ENCODE measurements around the gene TUT1. TPM values are rescaled to one million over a fixed set of nuclear protein-coding genes. Genes with fewer than 3 reads are reported as not detected.
A peak's percentile ranks its signal among the peaks of the same experiment; 100 is the strongest.

Gene TUT1
- total RNA-seq, 1 experiment from 2014 or later: 19.9 TPM

DNA sequence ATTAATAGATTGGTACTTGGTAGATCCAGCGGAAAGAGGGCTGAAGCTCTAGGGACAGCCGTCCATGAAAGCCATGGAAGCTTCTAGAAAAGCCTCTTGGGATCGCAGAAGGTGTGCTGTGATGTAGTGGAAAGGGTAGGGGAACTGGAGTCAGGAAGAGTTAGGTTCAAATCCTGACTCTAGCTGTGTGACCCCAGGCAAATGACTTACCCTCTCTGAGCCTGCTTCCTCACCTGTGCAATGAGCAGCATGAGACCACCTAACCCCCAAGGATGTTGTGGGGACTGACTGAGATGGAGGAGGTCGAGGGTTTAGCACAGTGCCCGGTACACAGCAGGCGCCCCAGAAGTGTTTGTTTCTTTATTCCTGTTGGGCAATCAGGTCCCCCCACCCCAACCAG is 19.1 kb upstream of the TUT1 start:
- in situ Hi-C loops (cut with HindIII; ENCODE audit: low pct_unique_long_range_greater_than_20kb, low sequenced_read_pairs) (no loop called here), intact Hi-C loops (cut with micrococcal nuclease; ENCODE audit: unreplicated experiment) (no loop called here)
- ChIA-PET POLR2A (interaction anchor here (1.3 kb wide), 1 partner anchor 55 kb away, joined by 3 read pairs; the partner anchor contains the start of genes C11orf98 and CSKMT), CTCF (interaction anchor here (1.5 kb wide), 1 partner anchor 54 kb away, joined by 3 read pairs; the partner anchor contains the start of genes C11orf98 and CSKMT)
- DNase-seq (ENCODE audit: low read depth, low spot score) (no peak), ATAC-seq (no peak)
- no peaks in the 10 kb centered on the region for H3K27me3 ChIP-seq (ENCODE audit: control insufficient read depth, insufficient read depth, low read length)
- no peak overlapping the region for H3K4me3 ChIP-seq (ENCODE audit: low read depth in 2 of 2, low read length in 2 of 2)
- no peak for TF ChIP-seq POLR2AphosphoS5 (IDR thresholded peaks at IDR 0.05; ENCODE audit: low read depth, low read length)
- TF ChIP-seq, protein P1, sequence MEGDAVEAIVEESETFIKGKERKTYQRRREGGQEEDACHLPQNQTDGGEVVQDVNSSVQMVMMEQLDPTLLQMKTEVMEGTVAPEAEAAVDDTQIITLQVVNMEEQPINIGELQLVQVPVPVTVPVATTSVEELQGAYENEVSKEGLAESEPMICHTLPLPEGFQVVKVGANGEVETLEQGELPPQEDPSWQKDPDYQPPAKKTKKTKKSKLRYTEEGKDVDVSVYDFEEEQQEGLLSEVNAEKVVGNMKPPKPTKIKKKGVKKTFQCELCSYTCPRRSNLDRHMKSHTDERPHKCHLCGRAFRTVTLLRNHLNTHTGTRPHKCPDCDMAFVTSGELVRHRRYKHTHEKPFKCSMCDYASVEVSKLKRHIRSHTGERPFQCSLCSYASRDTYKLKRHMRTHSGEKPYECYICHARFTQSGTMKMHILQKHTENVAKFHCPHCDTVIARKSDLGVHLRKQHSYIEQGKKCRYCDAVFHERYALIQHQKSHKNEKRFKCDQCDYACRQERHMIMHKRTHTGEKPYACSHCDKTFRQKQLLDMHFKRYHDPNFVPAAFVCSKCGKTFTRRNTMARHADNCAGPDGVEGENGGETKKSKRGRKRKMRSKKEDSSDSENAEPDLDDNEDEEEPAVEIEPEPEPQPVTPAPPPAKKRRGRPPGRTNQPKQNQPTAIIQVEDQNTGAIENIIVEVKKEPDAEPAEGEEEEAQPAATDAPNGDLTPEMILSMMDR (IDR thresholded peaks at IDR 0.05): no peak
- TF ChIP-seq TCF7L2 (IDR thresholded peaks at IDR 0.05; ENCODE audit: low read depth, low read length): no peak
- 0 out of 2 replicates have a peak overlapping the region, but pooled peaks have one; percentile 23 for H3K27ac ChIP-seq (ENCODE audit: low read length)
- BruUV-seq (replicated peaks): TSS peak; percentile 45
- H3K4me1 ChIP-seq (ENCODE audit: control insufficient read depth, insufficient read depth, low read length): peaks cover 21% of the 10 kb centered on the region
- H3K36me3 ChIP-seq (ENCODE audit: control insufficient read depth, insufficient read depth, low read length): no peaks in the 10 kb centered on the region; the same call in none of the 2 replicates
- no peaks in the 10 kb centered on the region for H3K9me3 ChIP-seq (ENCODE audit: control insufficient read depth, insufficient read depth, low read depth, low read length)

DNA sequence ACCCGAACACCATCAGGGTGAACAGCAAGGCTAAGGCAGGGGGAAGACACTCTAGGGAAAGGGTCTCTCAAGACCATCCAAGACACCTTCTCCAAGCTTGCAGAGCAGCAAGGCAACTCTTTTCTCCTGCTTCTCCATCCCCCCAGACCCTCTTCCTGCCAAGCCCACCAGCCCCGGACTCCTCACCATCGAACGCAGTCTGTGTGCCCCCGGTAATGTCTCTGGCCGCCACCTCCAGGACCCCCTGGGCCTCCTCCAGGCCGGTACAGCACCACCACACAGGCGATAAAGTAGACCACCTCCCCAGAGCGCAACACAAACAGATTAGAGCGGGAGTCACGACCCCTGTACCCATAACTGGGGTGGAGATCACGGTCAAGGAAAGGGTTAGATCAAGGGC is 17.5 kb upstream of the TUT1 start:
- ChIA-PET POLR2A (no interaction called here), CTCF (no interaction called here)
- TF ChIP-seq TCF7L2 (IDR thresholded peaks at IDR 0.05; ENCODE audit: low read depth, low read length) (no peak), POLR2AphosphoS5 (IDR thresholded peaks at IDR 0.05; ENCODE audit: low read depth, low read length) (no peak), SIN3A (IDR thresholded peaks at IDR 0.05; ENCODE audit: borderline replicate concordance, insufficient read depth, low read depth, low read length) (no peak)
- TF ChIP-seq, protein P2, sequence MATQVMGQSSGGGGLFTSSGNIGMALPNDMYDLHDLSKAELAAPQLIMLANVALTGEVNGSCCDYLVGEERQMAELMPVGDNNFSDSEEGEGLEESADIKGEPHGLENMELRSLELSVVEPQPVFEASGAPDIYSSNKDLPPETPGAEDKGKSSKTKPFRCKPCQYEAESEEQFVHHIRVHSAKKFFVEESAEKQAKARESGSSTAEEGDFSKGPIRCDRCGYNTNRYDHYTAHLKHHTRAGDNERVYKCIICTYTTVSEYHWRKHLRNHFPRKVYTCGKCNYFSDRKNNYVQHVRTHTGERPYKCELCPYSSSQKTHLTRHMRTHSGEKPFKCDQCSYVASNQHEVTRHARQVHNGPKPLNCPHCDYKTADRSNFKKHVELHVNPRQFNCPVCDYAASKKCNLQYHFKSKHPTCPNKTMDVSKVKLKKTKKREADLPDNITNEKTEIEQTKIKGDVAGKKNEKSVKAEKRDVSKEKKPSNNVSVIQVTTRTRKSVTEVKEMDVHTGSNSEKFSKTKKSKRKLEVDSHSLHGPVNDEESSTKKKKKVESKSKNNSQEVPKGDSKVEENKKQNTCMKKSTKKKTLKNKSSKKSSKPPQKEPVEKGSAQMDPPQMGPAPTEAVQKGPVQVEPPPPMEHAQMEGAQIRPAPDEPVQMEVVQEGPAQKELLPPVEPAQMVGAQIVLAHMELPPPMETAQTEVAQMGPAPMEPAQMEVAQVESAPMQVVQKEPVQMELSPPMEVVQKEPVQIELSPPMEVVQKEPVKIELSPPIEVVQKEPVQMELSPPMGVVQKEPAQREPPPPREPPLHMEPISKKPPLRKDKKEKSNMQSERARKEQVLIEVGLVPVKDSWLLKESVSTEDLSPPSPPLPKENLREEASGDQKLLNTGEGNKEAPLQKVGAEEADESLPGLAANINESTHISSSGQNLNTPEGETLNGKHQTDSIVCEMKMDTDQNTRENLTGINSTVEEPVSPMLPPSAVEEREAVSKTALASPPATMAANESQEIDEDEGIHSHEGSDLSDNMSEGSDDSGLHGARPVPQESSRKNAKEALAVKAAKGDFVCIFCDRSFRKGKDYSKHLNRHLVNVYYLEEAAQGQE (IDR thresholded peaks at IDR 0.05; ENCODE audit: insufficient read depth in 1 of 2, low read depth in 2 of 2, low read length in 1 of 2): no peak
- TF ChIP-seq, protein P1 (IDR thresholded peaks at IDR 0.05): no peak
- Histone ChIP-seq H3K9me3 (ENCODE audit: control insufficient read depth, insufficient read depth, low read depth, low read length) (no peaks in the 10 kb centered on the region), H3K27ac (ENCODE audit: low read length) (no peak overlapping the region), H3K4me1 (ENCODE audit: control insufficient read depth, insufficient read depth, low read length) (peaks cover 18% of the 10 kb centered on the region), H3K4me3 (ENCODE audit: low read depth in 2 of 2, low read length in 2 of 2) (no peak overlapping the region), H3K36me3 (ENCODE audit: control insufficient read depth, insufficient read depth, low read length) (no peaks in the 10 kb centered on the region; the same call in none of the 2 replicates), H3K27me3 (ENCODE audit: control insufficient read depth, insufficient read depth, low read length) (no peaks in the 10 kb centered on the region)
- in situ Hi-C loops (cut with HindIII; ENCODE audit: low pct_unique_long_range_greater_than_20kb, low sequenced_read_pairs) (no loop called here), intact Hi-C loops (cut with micrococcal nuclease; ENCODE audit: unreplicated experiment) (no loop called here)
- no TSS peak for BruUV-seq (replicated peaks)
- no peak for ATAC-seq
- DNase-seq (ENCODE audit: low read depth, low spot score): no peak

Measured in Panc1 (cell line).